Neural progenitor cell (in vitro differentiated cells): ENCODE results near the gene CHMP5. TPM values are rescaled to one million over a fixed set of nuclear protein-coding genes. Genes with fewer than 3 reads are reported as not detected.

ENCODE experiments used
- DNase-seq: peaks from one replicate; pipeline ENCODE4 v3.0.0-alpha.2; 2016; ENCODE audit warnings: low spot score
- H2AFZ ChIP-seq: fragments of 200-600 bp; sonication (generic); replicated peaks from 2 replicates; pipeline ENCODE4 v1.6.1; 2016; ENCODE audit warnings: antibody characterized with exemption
- H3F3A ChIP-seq: fragments of 200-600 bp; sonication (generic); 2 replicates; pipeline ENCODE4 v1.6.1; 2016; ENCODE audit warnings: antibody characterized with exemption, low read depth
- H3K27ac ChIP-seq: fragments of 200-600 bp; sonication (generic); 2 replicates; pipeline ENCODE4 v1.5.1; 2016; ENCODE audit warnings: mild to moderate bottlenecking
- H3K27me3 ChIP-seq: fragments of 200-600 bp; sonication (generic); 2 replicates; pipeline ENCODE4 v1.6.1; 2016; ENCODE audit warnings: mild to moderate bottlenecking, moderate library complexity
- H3K36me3 ChIP-seq: fragments of 200-600 bp; sonication (generic); 2 replicates; pipeline ENCODE4 v1.5.1; 2016
- H3K4me1 ChIP-seq: fragments of 200-600 bp; sonication (generic); 2 replicates; pipeline ENCODE4 v1.6.1; 2016; ENCODE audit warnings: mixed run types
- H3K4me2 ChIP-seq: fragments of 200-600 bp; sonication (generic); 2 replicates; pipeline ENCODE4 v1.6.1; 2016
- H3K4me3 ChIP-seq: fragments of 200-600 bp; sonication (generic); 2 replicates; pipeline ENCODE4 v1.5.1; 2016
- H3K79me2 ChIP-seq: fragments of 200-600 bp; sonication (generic); 2 replicates; pipeline ENCODE4 v1.6.1; 2016; ENCODE audit warnings: low read depth
- H3K9ac ChIP-seq: fragments of 200-600 bp; sonication (generic); 2 replicates; pipeline ENCODE4 v1.6.1; 2016
- H3K9me3 ChIP-seq: fragments of 200-600 bp; sonication (generic); 2 replicates; pipeline ENCODE4 v1.5.1; 2016; ENCODE audit warnings: low read depth
- H4K20me1 ChIP-seq: fragments of 200-600 bp; sonication (generic); 2 replicates; pipeline ENCODE4 v1.6.1; 2016; ENCODE audit warnings: low read depth
- H3K27ac Mint-ChIP-seq: 3 replicates; pipeline ENCODE4 v1.8.0; 2021; ENCODE audit warnings: mixed read lengths
- H3K27me3 Mint-ChIP-seq: 2 replicates; pipeline ENCODE4 v1.8.0; 2022; ENCODE audit warnings: low read depth, mild to moderate bottlenecking, inconsistent platforms, moderate library complexity, mixed read lengths; ENCODE audit not compliant: insufficient read depth
- H3K36me3 Mint-ChIP-seq: 3 replicates; pipeline ENCODE4 v1.8.0; 2021; ENCODE audit warnings: mixed read lengths
- H3K4me1 Mint-ChIP-seq: 3 replicates; pipeline ENCODE4 v1.8.0; 2021; ENCODE audit warnings: mixed read lengths
- H3K4me3 Mint-ChIP-seq: 3 replicates; pipeline ENCODE4 v1.8.0; 2021; ENCODE audit warnings: mild to moderate bottlenecking, moderate library complexity, mixed read lengths
- H3K9me3 Mint-ChIP-seq: 3 replicates; pipeline ENCODE4 v1.8.0; 2020; ENCODE audit warnings: mixed read lengths
- CTCF ChIP-seq: fragments of 200-600 bp; sonication (generic); IDR thresholded peaks from 2 replicates; pipeline ENCODE4 v1.5.1; 2017; ENCODE audit warnings: antibody characterized with exemption, mild to moderate bottlenecking
- EZH2 ChIP-seq: fragments of 200-600 bp; sonication (generic); IDR thresholded peaks from 2 replicates; pipeline ENCODE4 v1.6.1; 2017; ENCODE audit warnings: antibody characterized with exemption, mild to moderate bottlenecking, moderate library complexity
- EZH2phosphoT487 ChIP-seq: fragments of 200-600 bp; sonication (generic); IDR thresholded peaks from 2 replicates; pipeline ENCODE4 v1.6.1; 2017; ENCODE audit warnings: antibody characterized with exemption
- total RNA-seq: library from RNA; depleted of rRNA; stranded (reverse); fragments of >200 nt; gene quantifications from 2 replicates; pipeline ENCODE4 v1.2.3, GENCODE V29; 2015; ENCODE audit warnings: low replicate concordance

The CHMP5 gene
- total RNA-seq, 1 donor from 2014 or later = 135 TPM

- DNase-seq = peak; percentile 39
Observed at GRCh38 chr9:33263131-33264002, 1.5 kb upstream of the CHMP5 start.

GRCh38 chr9:33264003-33264472, 811 bp upstream of the CHMP5 start:
- H3K9me3 ChIP-seq = no peaks in the 10 kb centered on the region
- H3K27me3 ChIP-seq = no peaks in the 10 kb centered on the region
- peak overlapping the region; percentile 53 for H3K9ac ChIP-seq
- no peaks in the 10 kb centered on the region for H3K9me3 Mint-ChIP-seq
- no peak overlapping the region for H3K27ac ChIP-seq
- peak overlapping the region; percentile 2 for H3K27ac Mint-ChIP-seq
- H3K4me1 Mint-ChIP-seq = peaks cover 19% of the 10 kb centered on the region
- no peaks in the 10 kb centered on the region for H3F3A ChIP-seq
- peaks cover 14% of the 10 kb centered on the region for H3K4me1 ChIP-seq
- H4K20me1 ChIP-seq = no peaks in the 10 kb centered on the region
- peaks cover 15% of the 10 kb centered on the region for H3K36me3 ChIP-seq
- TF ChIP-seq EZH2phosphoT487 (no peak), EZH2 (no peak)
- H3K79me2 ChIP-seq = peaks cover 40% of the 10 kb centered on the region
- peaks cover 16% of the 10 kb centered on the region for H3K36me3 Mint-ChIP-seq
- H2AFZ ChIP-seq = peak overlapping the region; percentile 85
- H3K4me3 Mint-ChIP-seq = peak overlapping the region; percentile 93
- H3K4me2 ChIP-seq = peak overlapping the region; percentile 86
- H3K27me3 Mint-ChIP-seq = peaks cover 2% of the 10 kb centered on the region
- peak overlapping the region; percentile 71 for H3K4me3 ChIP-seq
- no peak for DNase-seq

More at GRCh38 chr9:33263131-33264002, 1.5 kb upstream of the CHMP5 start:
- H3K36me3 ChIP-seq = peaks cover 13% of the 10 kb centered on the region
- peak overlapping the region; percentile 71 for H3K4me3 ChIP-seq
- peaks cover 40% of the 10 kb centered on the region for H3K79me2 ChIP-seq
- H3K27ac ChIP-seq = no peak overlapping the region
- H3K9me3 ChIP-seq = no peaks in the 10 kb centered on the region
- no peak for TF ChIP-seq EZH2phosphoT487
- no peak for TF ChIP-seq EZH2
- no peak for TF ChIP-seq CTCF
- peak overlapping the region; percentile 93 for H3K4me3 Mint-ChIP-seq
- peak overlapping the region; percentile 86 for H3K4me2 ChIP-seq
- peak overlapping the region; percentile 53 for H3K9ac ChIP-seq
- peaks cover 22% of the 10 kb centered on the region for H3K36me3 Mint-ChIP-seq
- H3K4me1 ChIP-seq = peaks cover 14% of the 10 kb centered on the region
- H3K9me3 Mint-ChIP-seq = no peaks in the 10 kb centered on the region
- no peaks in the 10 kb centered on the region for H3K27me3 ChIP-seq
- peak overlapping the region; percentile 85 for H2AFZ ChIP-seq
- H3K27me3 Mint-ChIP-seq = peaks cover 2% of the 10 kb centered on the region
- H3K4me1 Mint-ChIP-seq = peaks cover 19% of the 10 kb centered on the region
- H4K20me1 ChIP-seq = no peaks in the 10 kb centered on the region
- peak overlapping the region; percentile 2 for H3K27ac Mint-ChIP-seq
- H3F3A ChIP-seq = no peaks in the 10 kb centered on the region

GRCh38 chr9:33265211-33265865, 489 bp downstream of the CHMP5 start:
- Histone ChIP-seq H2AFZ (peak overlapping the region; percentile 11), H3K9ac (peak overlapping the region; percentile 88), H3K27ac (no peak overlapping the region), H3K4me3 (peak overlapping the region; percentile 71), H3K79me2 (peaks cover 40% of the 10 kb centered on the region), H4K20me1 (no peaks in the 10 kb centered on the region), H3K9me3 (no peaks in the 10 kb centered on the region), H3K4me2 (peak overlapping the region; percentile 93), H3F3A (no peaks in the 10 kb centered on the region), H3K27me3 (no peaks in the 10 kb centered on the region), H3K4me1 (peaks cover 14% of the 10 kb centered on the region), H3K36me3 (peaks cover 14% of the 10 kb centered on the region)
- H3K9me3 Mint-ChIP-seq = no peaks in the 10 kb centered on the region
- peaks cover 19% of the 10 kb centered on the region for H3K4me1 Mint-ChIP-seq
- no peak overlapping the region for H3K27ac Mint-ChIP-seq
- no peak for DNase-seq
- H3K27me3 Mint-ChIP-seq = peaks cover 2% of the 10 kb centered on the region
- peaks cover 14% of the 10 kb centered on the region for H3K36me3 Mint-ChIP-seq
- TF ChIP-seq EZH2phosphoT487 (no peak), EZH2 (no peak), CTCF (no peak)
- peak overlapping the region; percentile 89 for H3K4me3 Mint-ChIP-seq
